ENCODE results near the gene PARP16. TPM values are rescaled to one million over a fixed set of nuclear protein-coding genes. Genes with fewer than 3 reads are reported as not detected.

PARP16 gene
- total RNA-seq, 5 donors from 2014 or later (not counting 1 experiment from before 2014, with no cell fraction given) = 16.2 to 23.3 (median 18.5) TPM

DNA sequence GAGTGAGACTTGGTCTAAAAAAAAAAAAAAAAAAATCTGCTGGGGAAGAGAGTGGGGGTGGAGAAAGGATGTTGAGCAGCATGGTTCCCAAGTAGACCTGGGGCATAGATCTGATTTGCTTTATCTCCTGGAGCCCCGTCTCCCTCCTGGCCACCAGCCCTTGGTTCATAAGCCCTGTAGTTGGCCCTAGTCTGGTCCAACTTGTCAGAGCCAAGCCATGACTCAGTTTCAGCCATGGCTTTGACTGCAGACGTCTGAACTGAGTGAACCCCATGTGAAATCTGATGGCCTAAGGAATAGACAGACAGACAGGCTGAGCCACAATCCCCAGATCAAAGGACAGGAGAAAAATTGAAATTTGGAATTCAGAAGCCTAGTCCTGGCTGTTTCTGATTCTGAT lies 73.4 kb downstream of the PARP16 start:
- ATAC-seq (replicated peaks in 1 of 4) = no peak
- no peak overlapping the region for H3K27ac Mint-ChIP-seq
- WGBS (ENCODE audit: insufficient coverage) = 80% methylated on average over 2 of the region's 2 CpGs

DNA sequence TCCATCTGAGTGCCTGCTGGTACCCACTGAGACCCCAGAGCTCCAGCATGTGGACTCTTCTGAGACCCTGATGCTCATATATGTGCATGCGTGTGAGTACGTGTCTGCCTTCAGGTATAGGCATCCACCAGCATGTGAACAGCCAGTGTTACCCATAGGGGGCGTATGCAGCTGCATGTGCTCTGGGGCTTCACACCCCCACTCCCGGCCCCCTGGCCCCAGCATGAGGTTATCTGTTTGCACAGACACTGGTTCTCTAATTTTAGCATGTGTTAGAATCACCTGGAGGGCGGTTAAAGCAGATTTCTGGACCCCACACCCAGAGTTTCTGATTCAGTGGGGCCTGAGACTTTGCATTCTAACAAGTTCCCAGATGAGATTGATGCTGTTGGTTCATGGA lies 74.6 kb downstream of the PARP16 start:
- H3K4me1 Mint-ChIP-seq = no peaks in the 10 kb centered on the region
- 100% methylated on average over 3 of the region's 5 CpGs for WGBS (ENCODE audit: insufficient coverage)
- H3K27me3 Mint-ChIP-seq = no peaks in the 10 kb centered on the region
- H3K4me3 Mint-ChIP-seq = no peak overlapping the region
- Histone ChIP-seq H3K4me1 (ENCODE audit: control insufficient read depth in 1 of 2, extremely low read depth in 1 of 2, insufficient read depth in 2 of 2, low read length in 2 of 2) (no peaks in the 10 kb centered on the region), H3K4me3 (ENCODE audit: control insufficient read depth in 1 of 2, extremely low read depth in 1 of 2, low read length in 1 of 2) (no peak overlapping the region), H3K36me3 (ENCODE audit: control insufficient read depth in 2 of 2, extremely low read depth in 1 of 2, insufficient read depth in 1 of 2, low read length in 1 of 2) (no peaks in the 10 kb centered on the region), H3K27ac (ENCODE audit: low read length) (no peak overlapping the region), H3K27me3 (replicated peaks in 1 of 2; ENCODE audit: control insufficient read depth in 2 of 2, extremely low read depth in 1 of 2, insufficient read depth in 2 of 2, low read length in 1 of 2) (peaks cover 0 to 11% of the 10 kb centered on the region in 2 experiments), H3K9me3 (no peaks in the 10 kb centered on the region)
- ATAC-seq (replicated peaks in 1 of 4) = peak in 2 of 4 experiments; percentile 44 to 69
- H3K36me3 Mint-ChIP-seq = no peaks in the 10 kb centered on the region
- peak in 28 of 35 experiments; percentile 3 to 50 (median 14) for DNase-seq
- CTCF ChIA-PET = no interaction called here
- H3K9me3 Mint-ChIP-seq = no peaks in the 10 kb centered on the region
- no peak overlapping the region for H3K27ac Mint-ChIP-seq
- POLR2A ChIA-PET = no interaction called here

More for the DNA sequence above, 73.4 kb downstream of the PARP16 start:
- Histone ChIP-seq H3K4me3 (ENCODE audit: control insufficient read depth in 1 of 2, extremely low read depth in 1 of 2, low read length in 1 of 2) (no peak overlapping the region), H3K27ac (ENCODE audit: low read length) (no peak overlapping the region), H3K27me3 (replicated peaks in 1 of 2; ENCODE audit: control insufficient read depth in 2 of 2, extremely low read depth in 1 of 2, insufficient read depth in 2 of 2, low read length in 1 of 2) (peaks cover 0 to 7% of the 10 kb centered on the region in 2 experiments), H3K36me3 (ENCODE audit: control insufficient read depth in 2 of 2, extremely low read depth in 1 of 2, insufficient read depth in 1 of 2, low read length in 1 of 2) (no peaks in the 10 kb centered on the region), H3K4me1 (ENCODE audit: control insufficient read depth in 1 of 2, extremely low read depth in 1 of 2, insufficient read depth in 2 of 2, low read length in 2 of 2) (no peaks in the 10 kb centered on the region), H3K9me3 (no peaks in the 10 kb centered on the region)
- POLR2A ChIA-PET = interaction anchor here in 1 of 2 donors (0.7 kb wide), 1 partner anchor 8 kb away, joined by 6 read pairs; no protein-coding TSS in a partner anchor
- no peaks in the 10 kb centered on the region for H3K9me3 Mint-ChIP-seq
- no peak overlapping the region for H3K4me3 Mint-ChIP-seq
- H3K36me3 Mint-ChIP-seq = no peaks in the 10 kb centered on the region
- CTCF ChIA-PET = interaction anchor here in 1 of 2 donors (0.7 kb wide), 1 partner anchor 160 kb away, joined by 6 read pairs; no protein-coding TSS in a partner anchor
- peaks cover 0 to 2% (median 2%) of the 10 kb centered on the region in 3 donors for H3K4me1 Mint-ChIP-seq
- no peaks in the 10 kb centered on the region for H3K27me3 Mint-ChIP-seq
- no peak for DNase-seq

DNA sequence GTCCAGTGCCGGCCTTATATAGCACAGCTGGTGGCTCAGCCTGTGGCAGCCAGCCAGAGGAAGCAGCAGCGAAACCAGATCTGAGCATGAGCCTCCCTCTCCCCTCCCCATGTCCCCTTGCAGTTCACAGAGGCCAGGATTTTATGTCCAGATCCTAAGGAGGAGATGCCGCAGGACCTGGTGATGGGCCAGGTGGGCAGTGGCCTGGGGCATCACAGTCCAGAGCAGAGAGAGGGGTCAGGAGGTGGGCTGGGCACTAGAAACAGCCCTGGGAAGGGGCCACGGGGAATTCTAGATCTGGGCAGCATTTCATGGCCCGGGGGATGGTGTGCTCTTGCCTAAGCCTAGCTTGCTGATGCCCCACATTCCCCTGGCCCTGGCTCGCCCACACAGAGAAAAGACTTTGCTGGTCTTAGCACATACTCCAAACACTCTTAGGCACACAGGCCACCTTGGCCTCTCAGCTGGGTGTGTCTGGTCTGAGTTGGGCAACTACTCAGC lies 75.2 kb downstream of the PARP16 start:
- no peaks in the 10 kb centered on the region for H3K9me3 Mint-ChIP-seq
- CTCF ChIA-PET = interaction anchor here in 1 of 2 donors (0.5 kb wide), 1 partner anchor 75 kb away, joined by 4 read pairs; the partner anchor contains the start of gene PARP16

GRCh38 chr15:65210770-65211481 lies 75.8 kb downstream of the PARP16 start, which contains the start of gene CILP:
Gene CILP, minus strand, starts transcription at chr15:65211473. Its CDS starts 1,718 bp downstream, at chr15:65209755.
- Mint-ChIP-seq H3K27me3 (no peaks in the 10 kb centered on the region), H3K4me1 (no peaks in the 10 kb centered on the region), H3K27ac (no peak within 1 kb of the TSS), H3K36me3 (no peaks in the 10 kb centered on the region), H3K9me3 (no peaks in the 10 kb centered on the region), H3K4me3 (no peak within 1 kb of the TSS)
- Histone ChIP-seq H3K27ac (ENCODE audit: low read length) (no peak within 1 kb of the TSS), H3K4me3 (ENCODE audit: control insufficient read depth in 1 of 2, extremely low read depth in 1 of 2, low read length in 1 of 2) (no peak within 1 kb of the TSS), H3K36me3 (ENCODE audit: control insufficient read depth in 2 of 2, extremely low read depth in 1 of 2, insufficient read depth in 1 of 2, low read length in 1 of 2) (no peaks in the 10 kb centered on the region), H3K9me3 (no peaks in the 10 kb centered on the region), H3K4me1 (ENCODE audit: control insufficient read depth in 1 of 2, extremely low read depth in 1 of 2, insufficient read depth in 2 of 2, low read length in 2 of 2) (no peaks in the 10 kb centered on the region), H3K27me3 (replicated peaks in 1 of 2; ENCODE audit: control insufficient read depth in 2 of 2, extremely low read depth in 1 of 2, insufficient read depth in 2 of 2, low read length in 1 of 2) (peaks cover 0 to 11% of the 10 kb centered on the region in 2 experiments)
- ChIA-PET CTCF (interaction anchor here in 1 of 2 donors (0.5 kb wide), 1 partner anchor 76 kb away, joined by 4 read pairs; the partner anchor contains the start of gene PARP16), POLR2A (no interaction called here)
- no peak for ATAC-seq (replicated peaks in 1 of 4)
- WGBS (ENCODE audit: insufficient coverage) = 100% methylated on average over 4 of the region's 8 CpGs
- no peak for DNase-seq

More for the DNA sequence above, 75.2 kb downstream of the PARP16 start:
- Histone ChIP-seq H3K9me3 (no peaks in the 10 kb centered on the region), H3K4me1 (ENCODE audit: control insufficient read depth in 1 of 2, extremely low read depth in 1 of 2, insufficient read depth in 2 of 2, low read length in 2 of 2) (no peaks in the 10 kb centered on the region), H3K27ac (ENCODE audit: low read length) (no peak overlapping the region), H3K36me3 (ENCODE audit: control insufficient read depth in 2 of 2, extremely low read depth in 1 of 2, insufficient read depth in 1 of 2, low read length in 1 of 2) (no peaks in the 10 kb centered on the region), H3K4me3 (ENCODE audit: control insufficient read depth in 1 of 2, extremely low read depth in 1 of 2, low read length in 1 of 2) (no peak overlapping the region), H3K27me3 (replicated peaks in 1 of 2; ENCODE audit: control insufficient read depth in 2 of 2, extremely low read depth in 1 of 2, insufficient read depth in 2 of 2, low read length in 1 of 2) (peaks cover 0 to 11% of the 10 kb centered on the region in 2 experiments)
- Mint-ChIP-seq H3K36me3 (no peaks in the 10 kb centered on the region), H3K27me3 (no peaks in the 10 kb centered on the region), H3K4me3 (no peak overlapping the region), H3K27ac (no peak overlapping the region), H3K4me1 (no peaks in the 10 kb centered on the region)
- ATAC-seq (replicated peaks in 1 of 4) = no peak
- DNase-seq = no peak
- WGBS (ENCODE audit: insufficient coverage) = 61% methylated on average over 4 of the region's 6 CpGs
- POLR2A ChIA-PET = no interaction called here

DNA sequence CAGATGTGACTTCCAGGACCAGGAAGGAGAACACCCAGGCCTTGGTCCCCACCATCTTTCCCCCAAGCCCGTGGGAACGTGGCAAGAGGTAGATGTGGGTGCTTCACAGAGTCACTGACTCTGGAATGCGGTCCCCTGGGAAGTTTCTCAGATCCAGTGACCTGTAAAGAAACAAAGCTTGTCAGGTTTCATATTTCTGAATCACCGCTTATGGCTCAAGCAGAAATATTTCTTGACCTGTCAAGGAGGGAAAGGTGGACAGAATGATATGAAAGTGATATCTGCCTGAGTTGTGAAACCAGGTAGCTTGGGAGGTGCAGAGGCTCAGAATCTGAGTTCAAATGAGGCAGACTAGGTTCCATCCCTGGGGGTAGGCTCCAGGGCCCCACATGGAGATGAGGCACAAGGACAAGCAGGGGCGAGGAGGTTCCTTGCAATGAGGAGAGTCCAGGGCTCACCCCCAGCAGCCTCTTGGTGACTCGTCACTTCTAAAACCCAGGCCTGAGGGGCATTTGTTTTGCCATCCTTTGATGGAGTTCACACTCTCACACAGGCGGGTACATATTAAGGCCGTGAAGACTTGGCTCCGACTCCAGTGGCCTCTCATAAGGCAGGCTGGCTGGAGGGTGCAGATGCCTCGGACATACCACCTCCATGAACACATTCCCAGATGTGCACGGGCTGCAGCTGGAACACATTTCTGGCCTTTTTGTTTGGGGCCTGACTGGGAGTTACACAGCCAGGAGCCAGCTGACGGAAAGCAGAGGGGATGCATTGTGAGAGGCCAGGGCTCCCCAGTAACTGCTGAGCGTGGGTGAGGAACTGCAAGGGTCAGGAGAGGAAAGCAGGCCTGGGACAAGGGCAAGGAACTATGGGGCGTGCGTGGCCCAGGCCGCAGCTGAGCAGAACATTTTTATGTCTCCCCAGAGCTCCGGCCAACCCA lies 76.7 kb downstream of the PARP16 start:
- H3K4me1 Mint-ChIP-seq = no peaks in the 10 kb centered on the region
- 83% methylated on average over 14 of the region's 17 CpGs for WGBS (ENCODE audit: insufficient coverage)
- H3K4me3 Mint-ChIP-seq = no peak overlapping the region
- no peaks in the 10 kb centered on the region for H3K9me3 Mint-ChIP-seq
- ChIA-PET CTCF (interaction anchor here in 1 of 2 donors (0.6 kb wide), 1 partner anchor 459 kb away, joined by 3 read pairs; no protein-coding TSS in a partner anchor), POLR2A (interaction anchor here in 1 of 2 donors (0.5 kb wide), 1 partner anchor 77 kb away, joined by 6 read pairs; the partner anchor contains the start of gene PARP16)
- no peaks in the 10 kb centered on the region for H3K4me1 ChIP-seq (ENCODE audit: control insufficient read depth in 1 of 2, extremely low read depth in 1 of 2, insufficient read depth in 2 of 2, low read length in 2 of 2)
- ATAC-seq (replicated peaks in 1 of 4) (no peak), DNase-seq (no peak)
- no peak overlapping the region for H3K27ac ChIP-seq (ENCODE audit: low read length)
- H3K9me3 ChIP-seq = no peaks in the 10 kb centered on the region
- peaks cover 0 to 14% of the 10 kb centered on the region in 2 experiments for H3K27me3 ChIP-seq (replicated peaks in 1 of 2; ENCODE audit: control insufficient read depth in 2 of 2, extremely low read depth in 1 of 2, insufficient read depth in 2 of 2, low read length in 1 of 2)
- H3K27me3 Mint-ChIP-seq = no peaks in the 10 kb centered on the region
- no peaks in the 10 kb centered on the region for H3K36me3 Mint-ChIP-seq
- H3K27ac Mint-ChIP-seq = no peak overlapping the region
- H3K36me3 ChIP-seq (ENCODE audit: control insufficient read depth in 2 of 2, extremely low read depth in 1 of 2, insufficient read depth in 1 of 2, low read length in 1 of 2) = no peaks in the 10 kb centered on the region
- H3K4me3 ChIP-seq (ENCODE audit: control insufficient read depth in 1 of 2, extremely low read depth in 1 of 2, low read length in 1 of 2) = no peak overlapping the region

- H3K27me3 ChIP-seq (replicated peaks in 1 of 2; ENCODE audit: control insufficient read depth in 2 of 2, extremely low read depth in 1 of 2, insufficient read depth in 2 of 2, low read length in 1 of 2) = peaks cover 0 to 14% of the 10 kb centered on the region in 2 experiments
- H3K4me3 ChIP-seq (ENCODE audit: control insufficient read depth in 1 of 2, extremely low read depth in 1 of 2, low read length in 1 of 2) = no peak overlapping the region
- Mint-ChIP-seq H3K27me3 (no peaks in the 10 kb centered on the region), H3K4me3 (no peak overlapping the region), H3K9me3 (no peaks in the 10 kb centered on the region), H3K36me3 (no peaks in the 10 kb centered on the region), H3K27ac (no peak overlapping the region), H3K4me1 (no peaks in the 10 kb centered on the region)
- no peaks in the 10 kb centered on the region for H3K36me3 ChIP-seq (ENCODE audit: control insufficient read depth in 2 of 2, extremely low read depth in 1 of 2, insufficient read depth in 1 of 2, low read length in 1 of 2)
- no peak overlapping the region for H3K27ac ChIP-seq (ENCODE audit: low read length)
- POLR2A ChIA-PET = interaction anchor here in 1 of 2 donors (0.7 kb wide), 1 partner anchor 47 kb away, joined by 3 read pairs; no protein-coding TSS in a partner anchor
- CTCF ChIA-PET = interaction anchor here (0.6 kb wide), 2 partner anchors 90 to 94 kb away, joined by 4 to 6 read pairs; partner anchors contain the start of gene UBAP1L (in 1 of the 2)
- WGBS (ENCODE audit: insufficient coverage) = 100% methylated on average over 1 of the region's 2 CpGs
- H3K4me1 ChIP-seq (ENCODE audit: control insufficient read depth in 1 of 2, extremely low read depth in 1 of 2, insufficient read depth in 2 of 2, low read length in 2 of 2) = no peaks in the 10 kb centered on the region
- H3K9me3 ChIP-seq = no peaks in the 10 kb centered on the region
- no peak for DNase-seq
- no peak for ATAC-seq (replicated peaks in 1 of 4)
Measured at GRCh38 chr15:65208647-65209046, 78.0 kb downstream of the PARP16 start.
